CD4-positive, alpha-beta T cell treated with Interferon alpha-2 for 1 hour (primary cell): ENCODE results near the gene HOXC13.

Experiments
- DNase-seq, 2 donors: peaks; one replicate each; pipeline ENCODE4 v3.0.0-alpha.2; 2020 to 2022

The HOXC13 gene

GRCh38 chr12:53939141-53940108 is 794 bp downstream of the HOXC13 start:
- no peak for DNase-seq

GRCh38 chr12:53940443-53941014 is 1.9 kb downstream of the HOXC13 start:
- DNase-seq, result no peak

- DNase-seq, result no peak
These were observed 2.6 kb downstream of the HOXC13 start for GRCh38 chr12:53941187-53941586.

- DNase-seq, result no peak
These were observed 3.1 kb downstream of the HOXC13 start for GRCh38 chr12:53941750-53942149.

DNA sequence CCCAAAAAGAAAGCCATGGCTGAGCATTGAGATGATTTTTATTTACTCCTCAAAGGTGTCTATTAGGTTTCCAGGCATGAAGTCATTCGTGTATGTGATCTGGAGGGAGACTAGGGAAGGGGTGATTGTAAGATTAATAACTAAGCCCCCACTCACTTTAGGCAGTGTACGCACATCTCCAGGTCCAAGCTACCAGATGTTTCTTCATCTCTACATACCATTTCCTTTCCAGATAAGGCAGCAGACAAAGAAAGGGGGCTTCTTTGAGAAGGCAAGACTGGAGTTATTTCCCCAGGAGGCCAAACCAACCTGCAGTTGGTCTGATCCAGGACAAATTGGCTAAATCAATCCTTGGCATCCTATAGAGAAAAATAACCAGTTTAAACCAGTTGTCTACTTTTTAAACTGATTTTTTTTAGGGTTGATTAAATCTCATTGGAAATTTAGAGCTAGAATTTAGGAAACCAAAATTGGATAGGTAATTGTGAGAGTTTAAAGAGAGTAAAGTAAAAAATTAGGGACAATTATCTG is 3.9 kb downstream of the HOXC13 start:
- DNase-seq, result no peak

DNA sequence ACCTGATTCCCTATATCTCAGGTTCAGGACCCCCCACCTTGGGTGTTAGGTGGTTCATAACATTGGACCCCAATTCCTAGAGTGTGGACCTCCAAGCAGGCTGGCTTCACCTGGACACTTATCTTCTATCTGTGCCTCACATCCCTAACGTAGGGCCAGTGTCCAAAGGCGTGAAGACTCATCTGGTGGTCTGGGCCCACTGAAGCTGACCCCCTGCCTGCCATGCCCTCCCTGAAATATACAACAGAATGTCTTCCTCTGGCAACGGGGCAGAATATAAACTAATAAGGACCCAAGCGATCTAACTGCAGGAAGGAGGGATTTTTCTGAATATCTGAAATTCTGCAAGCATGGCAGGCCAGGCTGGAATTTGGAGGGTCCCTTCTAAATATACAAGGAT is 5.6 kb downstream of the HOXC13 start:
- no peak for DNase-seq

GRCh38 chr12:53944907-53945847 is 6.5 kb downstream of the HOXC13 start:
- no peak for DNase-seq

DNA sequence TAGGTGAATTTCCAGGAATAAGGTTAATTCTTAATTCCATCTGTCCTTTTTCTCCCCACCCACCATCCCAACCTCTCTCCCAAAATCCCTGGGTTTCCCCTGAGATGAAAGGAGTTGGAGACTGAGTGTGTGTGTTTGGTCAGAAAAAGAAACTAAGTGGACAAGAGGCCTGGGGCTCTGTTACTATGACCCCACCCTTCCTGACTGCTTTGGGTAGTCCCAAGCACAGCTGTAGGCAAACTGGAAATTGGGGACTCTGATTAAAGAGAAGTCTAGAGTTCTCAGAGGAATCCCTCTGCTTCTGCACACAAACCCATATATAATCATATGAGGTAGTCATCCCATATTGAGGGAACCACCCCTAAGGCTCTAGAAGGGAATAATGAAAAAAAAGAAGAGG is 9.1 kb downstream of the HOXC13 start:
- DNase-seq, result no peak

DNA sequence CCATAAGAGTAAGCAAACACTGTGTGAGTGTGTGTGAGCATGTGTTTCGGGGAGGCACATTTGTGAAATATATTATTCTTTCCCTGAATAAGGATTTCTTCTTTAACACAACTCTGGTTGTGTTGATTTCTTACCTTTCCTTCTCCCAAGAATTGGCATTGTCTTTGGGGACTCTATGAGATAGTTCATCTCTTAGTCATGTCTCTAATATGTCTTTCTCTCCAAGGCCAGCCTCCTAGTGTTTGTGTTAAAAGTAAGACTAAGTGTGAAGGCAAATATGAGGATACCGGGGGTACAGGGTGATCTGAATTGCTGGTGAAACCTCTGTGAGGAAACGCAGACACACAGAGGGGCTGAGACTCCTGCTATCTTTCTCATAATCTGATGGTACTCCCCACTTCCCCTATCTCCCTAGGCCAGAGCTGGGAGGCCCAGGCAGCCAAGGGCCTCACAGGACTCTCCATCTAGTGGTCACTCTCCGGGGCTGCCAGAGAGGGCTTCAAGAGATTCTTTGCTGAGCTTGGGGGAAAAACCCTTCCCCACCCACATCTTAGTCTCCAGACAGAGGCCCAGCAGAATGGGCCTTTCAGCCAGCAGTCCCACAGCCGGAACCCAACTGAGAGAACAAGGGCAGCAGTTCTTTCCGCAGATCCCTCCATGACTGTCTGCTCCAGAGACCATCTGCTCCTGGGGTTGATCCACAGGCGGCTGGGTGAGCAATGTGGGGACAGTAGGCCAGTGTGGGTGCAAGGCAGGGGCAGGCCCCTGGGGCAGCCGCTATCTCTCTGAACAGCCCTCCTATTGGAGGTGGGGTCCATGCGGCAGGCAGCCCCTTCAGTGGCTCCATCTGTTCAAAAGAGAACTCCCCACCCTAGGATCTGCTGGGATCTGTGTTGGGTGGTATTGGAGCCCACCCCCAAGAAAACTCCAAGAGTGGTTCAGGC is 10.3 kb downstream of the HOXC13 start:
- no peak for DNase-seq

DNA sequence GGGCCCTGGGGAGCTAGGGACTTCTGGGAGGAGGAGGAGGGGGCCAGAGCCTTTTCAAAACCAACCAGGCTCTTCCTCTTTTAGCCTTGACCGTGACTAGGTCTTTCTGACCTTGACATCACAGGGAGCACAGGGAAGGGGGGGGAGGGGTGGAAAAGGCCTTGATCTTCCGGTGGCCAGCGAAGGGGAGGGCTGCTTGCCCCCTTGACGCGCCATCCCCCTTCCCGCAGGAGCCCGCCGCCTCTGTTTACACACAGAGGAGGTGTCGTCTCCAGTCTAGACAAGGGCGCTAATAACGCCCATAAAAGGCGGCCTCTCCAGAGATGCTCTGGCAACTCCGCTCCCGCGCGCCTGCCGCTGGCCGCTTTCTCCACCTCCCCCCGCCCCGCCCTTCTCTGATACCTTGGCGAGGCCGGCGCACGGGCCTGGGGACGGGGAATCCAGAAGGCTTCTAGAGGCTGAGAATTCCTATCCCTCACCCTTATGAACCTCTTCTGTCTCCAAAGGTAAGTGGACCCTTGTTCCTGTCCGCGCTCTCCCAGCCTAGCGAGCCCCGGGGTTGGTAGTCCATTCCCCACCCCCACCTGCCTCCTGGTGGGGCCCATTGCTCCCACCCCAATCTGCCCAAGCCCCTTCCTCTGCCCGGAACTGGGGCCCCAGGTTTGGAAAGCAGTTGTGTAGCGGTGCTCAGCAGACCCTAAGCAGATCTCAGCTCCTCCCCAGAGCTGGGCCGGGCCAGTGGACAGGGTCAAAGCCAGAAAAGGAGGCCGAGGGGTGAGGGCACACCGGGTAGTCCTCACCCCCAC is 11.2 kb downstream of the HOXC13 start:
- no peak for DNase-seq

DNA sequence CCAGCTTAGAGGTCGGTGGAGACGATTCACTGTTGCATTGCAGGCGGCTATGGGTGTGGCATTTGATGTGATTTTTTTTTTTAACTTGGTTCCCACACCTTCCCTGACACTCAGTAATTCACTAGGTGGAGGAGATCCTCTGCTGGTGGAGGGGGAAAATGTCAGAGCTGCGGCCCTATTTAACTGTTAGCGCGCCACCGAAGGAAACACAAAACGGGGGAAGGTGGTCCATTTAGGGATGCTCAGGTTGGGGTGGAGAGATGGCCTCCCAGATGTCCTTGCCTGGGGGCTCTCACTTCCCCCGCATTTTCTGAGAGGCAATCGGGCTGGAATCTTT is 11.8 kb downstream of the HOXC13 start:
- no peak for DNase-seq

GRCh38 chr12:53950789-53951576 is 12.4 kb downstream of the HOXC13 start:
- no peak for DNase-seq

- DNase-seq, result no peak
These were observed 13.1 kb downstream of the HOXC13 start for GRCh38 chr12:53951577-53952334.

GRCh38 chr12:53952335-53952694 is 13.7 kb downstream of the HOXC13 start:
- DNase-seq, result no peak

DNA sequence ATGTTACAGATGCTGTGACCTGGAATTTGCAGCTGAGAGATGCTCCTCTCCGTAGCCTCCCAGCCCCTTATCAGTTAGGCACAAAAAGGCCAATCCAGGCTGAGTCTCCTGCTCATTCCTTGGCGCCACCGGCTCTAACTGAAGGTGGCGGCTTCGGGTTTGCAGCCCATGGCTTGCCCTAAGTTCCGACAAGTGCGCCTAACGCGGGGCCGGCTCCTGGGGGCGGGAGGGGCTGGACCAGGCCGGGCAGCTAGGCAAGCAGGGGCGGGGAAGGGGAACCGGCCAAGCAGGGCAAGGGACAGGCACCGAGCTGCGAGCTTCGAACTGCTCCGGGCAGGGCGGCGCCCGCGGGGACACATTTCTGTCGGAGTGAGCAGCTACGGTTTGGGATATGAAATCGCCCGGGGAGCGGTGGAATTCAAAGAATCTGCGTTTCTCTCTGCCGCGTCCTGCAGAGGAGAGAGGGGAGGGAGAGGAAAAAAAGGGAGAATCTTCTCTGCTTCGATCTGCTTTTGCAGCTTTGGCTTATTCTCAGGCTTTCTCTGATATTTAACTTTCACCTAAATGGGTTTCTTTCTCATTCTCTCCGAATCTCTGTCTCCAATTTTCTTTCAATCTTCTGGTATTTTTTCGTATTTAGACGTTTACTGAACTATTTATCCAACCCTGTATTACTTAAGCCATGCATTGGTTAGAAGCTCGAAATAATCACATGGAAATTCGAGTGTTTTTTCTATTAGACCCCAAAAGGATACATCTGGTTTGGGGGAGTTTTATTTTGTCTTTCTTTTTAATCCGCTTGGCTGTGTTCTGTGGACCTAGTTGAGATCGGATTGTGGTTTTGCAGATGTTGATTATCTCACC is 14.5 kb downstream of the HOXC13 start:
- DNase-seq, result no peak

GRCh38 chr12:53953831-53954693 is 15.4 kb downstream of the HOXC13 start:
- DNase-seq, result no peak

DNA sequence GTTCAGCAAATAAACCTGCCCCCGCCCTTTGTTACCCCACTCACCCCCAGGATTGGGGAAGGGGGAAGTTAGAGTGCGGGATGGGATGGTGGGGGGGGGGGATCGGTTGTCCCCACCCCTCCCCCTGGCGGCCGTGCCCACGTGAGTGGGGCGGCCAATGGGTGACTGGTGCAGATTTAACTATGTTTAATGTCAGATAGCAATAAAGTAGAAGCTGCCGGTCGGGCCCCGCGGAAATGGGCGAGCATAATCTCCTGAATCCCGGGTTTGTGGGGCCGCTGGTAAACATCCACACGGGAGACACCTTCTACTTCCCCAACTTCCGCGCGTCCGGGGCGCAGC is 16.0 kb downstream of the HOXC13 start, which contains the start of gene HOXC12:
Gene HOXC12 (plus strand): TSS at position 210 of the 342 bp plus-strand sequence. CDS start 27 bp downstream, at position 237.
- DNase-seq, result no peak
